Trophoblast cell (in vitro differentiated cells and primary cell): ENCODE data around the gene MIPOL1.

Experiments
- DNase-seq, 2 donors: peaks; one replicate each; pipeline ENCODE4 v3.0.0-alpha.2; 2016
- H2AFZ ChIP-seq: 2 replicates; pipeline ENCODE4 v1.6.1; 2013; ENCODE audit warnings: low read length, moderate library complexity, mild to moderate bottlenecking; ENCODE audit not compliant: insufficient read depth, poor library complexity
- H2AK5ac ChIP-seq: 2 replicates; pipeline ENCODE4 v1.6.1; 2013; ENCODE audit warnings: mild to moderate bottlenecking, low read length
- H2BK120ac ChIP-seq: 2 replicates; pipeline ENCODE4 v1.6.1; 2013; ENCODE audit warnings: low read length, mild to moderate bottlenecking, moderate library complexity; ENCODE audit not compliant: insufficient read depth, poor library complexity
- H2BK12ac ChIP-seq: 2 replicates; pipeline ENCODE4 v1.6.1; 2013; ENCODE audit warnings: mild to moderate bottlenecking, low read length, moderate library complexity
- H2BK5ac ChIP-seq: 2 replicates; pipeline ENCODE4 v1.6.1; 2013; ENCODE audit warnings: low read length, low read depth, moderate library complexity, mild to moderate bottlenecking; ENCODE audit not compliant: poor library complexity
- H3K14ac ChIP-seq: 2 replicates; pipeline ENCODE4 v1.6.1; 2013; ENCODE audit warnings: mild to moderate bottlenecking, low read length
- H3K18ac ChIP-seq: 2 replicates; pipeline ENCODE4 v1.6.1; 2013; ENCODE audit warnings: mild to moderate bottlenecking, low read length
- H3K23ac ChIP-seq: 2 replicates; pipeline ENCODE4 v1.6.1; 2013; ENCODE audit warnings: low read length
- H3K27ac ChIP-seq: 2 replicates; pipeline ENCODE4 v1.5.1; 2013; ENCODE audit warnings: low read depth, mild to moderate bottlenecking, inconsistent platforms, low read length, moderate library complexity
- H3K27me3 ChIP-seq: 2 replicates; pipeline ENCODE4 v1.6.1; 2013; ENCODE audit warnings: inconsistent platforms, mild to moderate bottlenecking, low read length, moderate library complexity; ENCODE audit not compliant: insufficient read depth
- H3K36me3 ChIP-seq, 2 experiments: 1 replicate in 1 of 2; 2 replicates in 1 of 2; pipeline ENCODE4 v1.6.1; 2013; ENCODE audit warnings: low read length in 2 of 2, mild to moderate bottlenecking in 2 of 2, moderate library complexity in 1 of 2; ENCODE audit not compliant: insufficient read depth in 2 of 2, control insufficient read depth in 1 of 2
- H3K4ac ChIP-seq: 2 replicates; pipeline ENCODE4 v1.6.1; 2013; ENCODE audit warnings: low read depth, mild to moderate bottlenecking, low read length, moderate library complexity
- H3K4me1 ChIP-seq, 2 experiments: 1 replicate in 1 of 2; 2 replicates in 1 of 2; pipeline ENCODE4 v1.6.1; 2013; ENCODE audit warnings: low read length in 2 of 2, mild to moderate bottlenecking in 2 of 2, moderate library complexity in 1 of 2; ENCODE audit not compliant: insufficient read depth in 2 of 2, control insufficient read depth in 1 of 2
- H3K4me2 ChIP-seq: 2 replicates; pipeline ENCODE4 v1.6.1; 2013; ENCODE audit warnings: inconsistent platforms, mild to moderate bottlenecking, low read length, moderate library complexity
- H3K4me3 ChIP-seq: 2 replicates; pipeline ENCODE4 v1.5.1; 2013; ENCODE audit warnings: mild to moderate bottlenecking, low read depth, low read length, inconsistent platforms
- H3K79me1 ChIP-seq: one replicate; pipeline ENCODE4 v1.6.1; 2013; ENCODE audit warnings: low read length
- H3K79me2 ChIP-seq: 2 replicates; pipeline ENCODE4 v1.6.1; 2013; ENCODE audit warnings: low read length, mild to moderate bottlenecking; ENCODE audit not compliant: control insufficient read depth, insufficient read depth, poor library complexity
- H3K9ac ChIP-seq: 2 replicates; pipeline ENCODE4 v1.6.1; 2013; ENCODE audit warnings: mild to moderate bottlenecking, low read length
- H3K9me3 ChIP-seq: 2 replicates; pipeline ENCODE4 v1.6.1; 2013; ENCODE audit warnings: low read depth, mild to moderate bottlenecking, control low read depth, inconsistent platforms, low read length; ENCODE audit not compliant: insufficient read depth
- H4K12ac ChIP-seq: 2 replicates; pipeline ENCODE4 v1.6.1; 2013; ENCODE audit warnings: low read depth, mild to moderate bottlenecking, low read length, moderate library complexity
- H4K8ac ChIP-seq: 2 replicates; pipeline ENCODE4 v1.6.1; 2013; ENCODE audit warnings: low read depth, mild to moderate bottlenecking, low read length, moderate library complexity
- H4K91ac ChIP-seq: one replicate; pipeline ENCODE4 v1.6.1; 2013; ENCODE audit warnings: low read depth, mild to moderate bottlenecking, low read length, moderate library complexity
- WGBS: extraction: QIAGEN DNeasy Blood & Tissue Kit; methylation state at CpG from one replicate; pipeline ENCODE4 v1.1.7; 2013; ENCODE audit warnings: missing lambda C conversion rate; ENCODE audit not compliant: insufficient read length, insufficient coverage; ENCODE audit errors: extremely low coverage; 5-methylcytosine and 5-hydroxymethylcytosine counted together

The MIPOL1 gene

DNA sequence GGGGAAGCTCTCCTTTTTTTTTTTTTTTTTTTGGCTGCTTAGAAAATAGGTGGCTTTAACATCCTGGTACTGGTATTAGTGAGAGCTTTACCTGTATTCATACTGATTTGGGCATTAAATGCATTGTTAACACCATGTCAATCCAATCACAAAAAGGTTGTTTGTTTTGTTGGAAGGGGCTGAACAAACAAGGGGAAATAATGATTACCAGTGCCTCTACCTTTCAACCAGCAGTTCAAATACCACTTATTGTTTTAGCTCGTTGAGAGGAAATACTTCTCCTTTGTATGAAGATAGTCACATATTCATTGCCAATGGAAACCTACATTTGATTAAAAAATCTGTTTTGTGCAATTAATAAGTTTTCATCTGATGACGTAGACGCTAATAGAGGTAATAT, 72.9 kb downstream of the MIPOL1 start:
- Histone ChIP-seq H2AFZ (no peak overlapping the region), H2AK5ac (no peak overlapping the region), H3K4me3 (no peak overlapping the region), H3K4me1 (no peaks in the 10 kb centered on the region), H3K27me3 (no peaks in the 10 kb centered on the region), H3K18ac (no peak overlapping the region), H2BK12ac (no peak overlapping the region), H3K9ac (no peak overlapping the region), H3K79me2 (no peaks in the 10 kb centered on the region), H3K36me3 (no peaks in the 10 kb centered on the region), H3K4ac (no peak overlapping the region), H4K91ac (no peak overlapping the region), H2BK120ac (no peak overlapping the region), H3K23ac (no peak overlapping the region), H4K8ac (no peak overlapping the region), H3K14ac (no peak overlapping the region), H2BK5ac (no peak overlapping the region), H4K12ac (no peak overlapping the region), H3K9me3 (no peaks in the 10 kb centered on the region), H3K79me1 (no peaks in the 10 kb centered on the region), H3K4me2 (no peak overlapping the region), H3K27ac (no peak overlapping the region)
- WGBS: no CpG with 5 or more reads among the region's 3 CpGs
- no peak for DNase-seq

DNA sequence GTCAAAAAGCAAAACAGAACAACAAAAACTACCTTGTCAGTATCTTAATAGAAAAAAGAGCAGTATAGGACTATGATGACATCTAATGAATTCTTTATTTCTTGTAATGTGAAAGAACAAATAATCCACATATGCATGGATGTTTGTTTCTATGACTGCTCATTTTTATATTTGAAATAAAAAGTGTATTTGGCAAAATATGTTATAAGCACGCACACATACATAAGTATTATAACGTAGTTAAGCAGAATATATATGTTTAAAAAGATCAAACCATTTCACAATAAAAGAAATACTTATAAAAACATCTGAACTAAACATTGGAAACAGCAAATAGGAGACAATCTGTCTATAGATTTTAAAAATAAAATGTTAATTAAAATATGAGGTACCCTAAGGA, 74.8 kb downstream of the MIPOL1 start:
- no peak overlapping the region for H3K23ac ChIP-seq
- no peak overlapping the region for H4K91ac ChIP-seq
- no peaks in the 10 kb centered on the region for H3K36me3 ChIP-seq
- H4K12ac ChIP-seq: no peak overlapping the region
- no peak overlapping the region for H3K9ac ChIP-seq
- no peak for DNase-seq
- H3K14ac ChIP-seq: no peak overlapping the region
- H2BK120ac ChIP-seq: no peak overlapping the region
- no peaks in the 10 kb centered on the region for H3K79me1 ChIP-seq
- no peak overlapping the region for H4K8ac ChIP-seq
- no peak overlapping the region for H3K4ac ChIP-seq
- no peaks in the 10 kb centered on the region for H3K27me3 ChIP-seq
- H2AFZ ChIP-seq: no peak overlapping the region
- WGBS: no CpG with 5 or more reads among the region's 2 CpGs
- no peaks in the 10 kb centered on the region for H3K9me3 ChIP-seq
- no peak overlapping the region for H3K18ac ChIP-seq
- no peak overlapping the region for H2AK5ac ChIP-seq
- H3K4me3 ChIP-seq: no peak overlapping the region
- no peak overlapping the region for H2BK5ac ChIP-seq
- no peaks in the 10 kb centered on the region for H3K79me2 ChIP-seq
- H2BK12ac ChIP-seq: no peak overlapping the region
- H3K4me1 ChIP-seq: no peaks in the 10 kb centered on the region
- no peak overlapping the region for H3K4me2 ChIP-seq
- H3K27ac ChIP-seq: no peak overlapping the region

DNA sequence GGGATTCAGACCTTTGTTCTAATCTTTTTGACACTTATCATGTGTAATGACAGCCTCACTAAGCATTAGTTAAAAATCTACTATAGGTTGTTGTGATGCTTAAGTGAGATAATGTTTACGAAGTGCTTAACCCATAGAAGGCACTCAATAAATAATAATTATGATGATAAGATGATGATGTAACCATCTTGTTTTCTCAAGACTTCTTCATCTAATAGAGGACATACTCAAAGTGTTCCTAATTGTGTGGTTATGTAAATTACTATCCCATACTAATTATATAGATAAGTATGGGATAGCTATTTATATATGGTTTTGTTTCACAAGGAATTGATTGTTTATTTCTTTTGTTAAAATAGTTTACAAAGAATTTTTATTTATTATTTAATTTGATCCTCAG, 76.9 kb downstream of the MIPOL1 start:
- H2BK12ac ChIP-seq: no peak overlapping the region
- no CpG with 5 or more reads among the region's 1 CpG for WGBS
- H2BK5ac ChIP-seq: no peak overlapping the region

DNA sequence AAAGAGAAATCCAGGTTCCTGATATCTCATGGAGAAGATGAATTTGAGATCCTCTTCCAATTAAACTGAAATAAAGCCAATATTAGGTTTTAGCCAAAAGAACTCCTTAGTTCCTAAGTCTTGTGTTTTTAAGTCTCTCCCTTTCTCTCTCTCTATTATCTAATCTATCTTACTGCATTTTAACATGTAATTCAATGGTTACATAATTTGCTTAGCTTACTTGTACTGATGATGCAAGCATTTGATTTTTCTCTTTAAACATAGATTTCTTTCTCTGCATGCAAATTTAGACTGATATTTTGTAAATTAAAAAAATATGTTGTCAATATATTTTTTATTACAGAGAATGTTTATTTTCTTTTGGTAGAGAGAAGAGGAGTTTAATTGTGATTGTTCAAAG, 78.2 kb downstream of the MIPOL1 start:
- H2BK120ac ChIP-seq: no peak overlapping the region
- no peaks in the 10 kb centered on the region for H3K4me1 ChIP-seq
- H2AFZ ChIP-seq: no peak overlapping the region

More for the DNA sequence above, 76.9 kb downstream of the MIPOL1 start:
- no peak overlapping the region for H4K12ac ChIP-seq
- no peak overlapping the region for H2BK120ac ChIP-seq
- DNase-seq: no peak
- no peak overlapping the region for H4K8ac ChIP-seq
- no peak overlapping the region for H3K4me3 ChIP-seq
- H3K14ac ChIP-seq: no peak overlapping the region
- H3K27ac ChIP-seq: no peak overlapping the region
- H3K18ac ChIP-seq: no peak overlapping the region
- H3K9me3 ChIP-seq: no peaks in the 10 kb centered on the region
- H3K27me3 ChIP-seq: no peaks in the 10 kb centered on the region
- no peak overlapping the region for H4K91ac ChIP-seq
- no peaks in the 10 kb centered on the region for H3K4me1 ChIP-seq
- H3K4ac ChIP-seq: no peak overlapping the region
- H2AFZ ChIP-seq: no peak overlapping the region
- H2AK5ac ChIP-seq: no peak overlapping the region
- no peaks in the 10 kb centered on the region for H3K79me1 ChIP-seq
- no peak overlapping the region for H3K4me2 ChIP-seq
- no peaks in the 10 kb centered on the region for H3K36me3 ChIP-seq
- no peaks in the 10 kb centered on the region for H3K79me2 ChIP-seq
- no peak overlapping the region for H3K9ac ChIP-seq
- no peak overlapping the region for H3K23ac ChIP-seq

More for the DNA sequence above, 78.2 kb downstream of the MIPOL1 start:
- Histone ChIP-seq H3K14ac (no peak overlapping the region), H2BK12ac (no peak overlapping the region), H4K91ac (no peak overlapping the region), H4K12ac (no peak overlapping the region), H4K8ac (no peak overlapping the region), H3K23ac (no peak overlapping the region), H3K18ac (no peak overlapping the region), H3K4me3 (no peak overlapping the region), H3K27ac (no peak overlapping the region), H3K4ac (no peak overlapping the region), H3K27me3 (no peaks in the 10 kb centered on the region), H3K4me2 (no peak overlapping the region), H3K9me3 (no peaks in the 10 kb centered on the region), H2BK5ac (no peak overlapping the region), H3K36me3 (no peaks in the 10 kb centered on the region), H2AK5ac (no peak overlapping the region), H3K79me1 (no peaks in the 10 kb centered on the region), H3K9ac (no peak overlapping the region), H3K79me2 (no peaks in the 10 kb centered on the region)
- no peak for DNase-seq
